Caco-2 (cell line): ENCODE measurements around the gene NCLN. TPM values are rescaled to one million over a fixed set of nuclear protein-coding genes. Genes with fewer than 3 reads are reported as not detected.
A peak's percentile ranks its signal among the peaks of the same experiment; 100 is the strongest.

Source experiments
- BruUV-seq: library from RNA; stranded (reverse); fragments of 400-500 nt; replicated peaks from 2 replicates; lab custom pipeline; 2021; lab: Mats Ljungman, UMichigan
- CTCF ChIA-PET: fragments of 300-600 bp; sonication (Branson Sonifier 250); formaldehyde crosslinking; loops from one replicate; lab custom pipeline; 2022; ENCODE audit warnings: antibody characterized with exemption; lab: Charles Lee
- POLR2A ChIA-PET: fragments of 300-600 bp; sonication (Branson Sonifier 250); formaldehyde crosslinking; loops from one replicate; lab custom pipeline; 2022; ENCODE audit warnings: antibody characterized with exemption; lab: Charles Lee
- DNase-seq, 2 experiments: peaks; one replicate each; pipeline versions ENCODE4 v3.0.0 to v3.0.0-alpha.2; 2020 to 2022
- H3K27me3 ChIP-seq: replicated peaks from 2 replicates; pipeline ENCODE4 v1.6.0; 2011; ENCODE audit warnings: low read length; ENCODE audit not compliant: control insufficient read depth, insufficient read depth
- H3K36me3 ChIP-seq: 2 replicates; pipeline ENCODE4 v1.5.1; 2011; ENCODE audit warnings: low read length; ENCODE audit not compliant: control insufficient read depth, insufficient read depth
- H3K4me1 ChIP-seq: fragments of 250-450 bp; sonication (Bioruptor Pico); 2 replicates; pipeline ENCODE4 v1.5.1; 2020; ENCODE audit warnings: mild to moderate bottlenecking
- H3K4me3 ChIP-seq: 2 replicates; pipeline ENCODE4 v1.5.1; 2011; ENCODE audit warnings: low read depth, mild to moderate bottlenecking, control low read depth, low read length
- H3K9me3 ChIP-seq: fragments of 250-450 bp; sonication (Bioruptor Pico); 2 replicates; pipeline ENCODE4 v1.5.1; 2020; ENCODE audit warnings: mild to moderate bottlenecking, moderate library complexity
- H3K27ac Mint-ChIP-seq: one replicate; pipeline ENCODE4 v1.8.0; 2022; ENCODE audit warnings: mixed read lengths; ENCODE audit not compliant: unreplicated experiment
- H3K27me3 Mint-ChIP-seq: one replicate; pipeline ENCODE4 v1.8.0; 2022; ENCODE audit warnings: mixed read lengths; ENCODE audit not compliant: insufficient read depth, unreplicated experiment
- H3K36me3 Mint-ChIP-seq: one replicate; pipeline ENCODE4 v1.8.0; 2022; ENCODE audit warnings: mild to moderate bottlenecking, mixed read lengths; ENCODE audit not compliant: insufficient read depth, unreplicated experiment
- H3K4me1 Mint-ChIP-seq: one replicate; pipeline ENCODE4 v1.8.0; 2022; ENCODE audit warnings: low read depth, mixed read lengths; ENCODE audit not compliant: unreplicated experiment
- H3K4me3 Mint-ChIP-seq: one replicate; pipeline ENCODE4 v1.8.0; 2022; ENCODE audit warnings: mild to moderate bottlenecking, moderate library complexity, mixed read lengths; ENCODE audit not compliant: unreplicated experiment
- H3K9me3 Mint-ChIP-seq: one replicate; pipeline ENCODE4 v1.8.0; 2022; ENCODE audit warnings: mixed read lengths; ENCODE audit not compliant: unreplicated experiment
- CTCF ChIP-seq, 2 experiments: fragments of 200-600 bp in 1 of 2; IDR thresholded peaks; 1 replicate in 1 of 2; 2 replicates in 1 of 2; pipeline versions ENCODE4 v1.5.1 to v1.8.0; 2011 to 2022; ENCODE audit warnings: antibody characterized with exemption in 1 of 2, control low read depth in 1 of 2, inconsistent platforms in 1 of 2, low read depth in 1 of 2, low read length in 1 of 2, mild to moderate bottlenecking in 1 of 2, moderate library complexity in 1 of 2; ENCODE audit not compliant: insufficient read depth in 1 of 2, severe bottlenecking in 1 of 2, unreplicated experiment in 1 of 2
- intact Hi-C: fragments of 100-400 bp; cut with micrococcal nuclease; formaldehyde crosslinking; loops from one replicate; pipeline ENCODE4 v1.10.0; 2022; ENCODE audit not compliant: unreplicated experiment
- total RNA-seq: library from RNA; stranded (reverse); gene quantifications from 2 replicates; pipeline ENCODE4 v1.2.3, GENCODE V29; 2022

The NCLN gene
- total RNA-seq, 1 experiment from 2014 or later = 87.3 TPM

- intact Hi-C loops = no loop called here
- H3K4me1 ChIP-seq = no peaks in the 10 kb centered on the region; the same call in 1 of the 2 replicates
- H3K4me3 ChIP-seq = no peak overlapping the region
- BruUV-seq = no TSS peak
- H3K27me3 ChIP-seq = no peaks in the 10 kb centered on the region
- POLR2A ChIA-PET = interaction anchor here (0.5 kb wide), 1 partner anchor 10 kb away, joined by 9 read pairs; no protein-coding TSS in a partner anchor
- Mint-ChIP-seq H3K27me3 (no peaks in the 10 kb centered on the region), H3K4me1 (peaks cover 8% of the 10 kb centered on the region), H3K27ac (no peak overlapping the region), H3K4me3 (no peak overlapping the region), H3K36me3 (peaks cover 21% of the 10 kb centered on the region), H3K9me3 (no peaks in the 10 kb centered on the region)
- no peaks in the 10 kb centered on the region for H3K36me3 ChIP-seq
- H3K9me3 ChIP-seq = no peaks in the 10 kb centered on the region
- no peak for TF ChIP-seq CTCF (IDR thresholded peaks at IDR 0.05; ENCODE audit: insufficient read depth in 1 of 2, low read depth in 1 of 2, low read length in 1 of 2, severe bottlenecking in 1 of 2, unreplicated experiment in 1 of 2)
- no peak for DNase-seq
- CTCF ChIA-PET = no interaction called here
Observed at GRCh38 chr19:3192684-3193083, 7.0 kb downstream of the NCLN start.

DNA sequence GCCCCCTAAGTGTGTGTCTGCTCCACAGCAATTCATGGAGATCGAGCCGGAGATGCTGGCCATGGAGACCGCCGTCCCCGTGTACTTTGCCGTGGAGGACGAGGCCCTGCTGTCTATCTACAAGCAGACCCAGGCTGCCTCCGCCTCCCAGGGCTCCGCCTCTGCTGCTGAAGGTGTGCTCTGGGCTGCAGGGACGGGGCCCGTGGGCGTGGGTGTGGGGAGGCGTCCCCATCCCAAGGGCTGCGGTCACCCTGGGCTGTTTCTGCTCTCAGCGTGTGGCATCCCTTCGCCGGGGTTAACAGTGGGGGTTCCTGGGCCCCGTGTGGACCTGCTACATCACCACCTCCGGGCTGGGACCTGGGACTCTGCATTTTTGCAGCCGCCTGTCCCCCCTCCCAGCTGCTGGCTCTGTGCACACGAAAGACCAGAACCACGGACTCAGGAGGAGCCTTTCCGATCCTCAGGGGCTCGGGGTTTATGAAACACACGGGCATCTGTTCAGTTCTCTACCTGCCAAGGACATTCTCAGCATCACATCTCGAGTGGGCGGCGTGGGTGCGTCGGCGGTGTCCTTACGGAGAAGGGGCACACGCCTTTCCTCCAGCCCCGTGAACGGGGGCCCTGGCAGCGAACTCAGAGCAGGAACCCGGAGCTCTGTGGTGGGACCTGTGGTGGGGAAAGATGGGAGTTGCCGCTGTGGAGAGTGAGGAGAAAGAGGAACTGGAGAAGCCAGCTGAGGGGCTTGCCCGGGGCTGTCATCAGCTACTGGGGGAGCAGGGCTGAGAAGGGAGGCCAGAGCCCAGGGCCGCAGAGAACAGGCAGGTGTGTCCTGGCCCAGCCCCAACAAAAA, 7.8 kb downstream of the NCLN start:
- CTCF ChIA-PET = no interaction called here
- no peaks in the 10 kb centered on the region for H3K9me3 ChIP-seq
- intact Hi-C loops = no loop called here
- no peaks in the 10 kb centered on the region for H3K36me3 ChIP-seq
- POLR2A ChIA-PET = no interaction called here
- Mint-ChIP-seq H3K27me3 (no peaks in the 10 kb centered on the region), H3K4me3 (no peak overlapping the region), H3K9me3 (no peaks in the 10 kb centered on the region), H3K36me3 (peaks cover 22% of the 10 kb centered on the region), H3K27ac (no peak overlapping the region), H3K4me1 (peaks cover 3% of the 10 kb centered on the region)
- no peaks in the 10 kb centered on the region for H3K4me1 ChIP-seq
- BruUV-seq = TSS peak; percentile 6
- TF ChIP-seq CTCF (IDR thresholded peaks at IDR 0.05; ENCODE audit: insufficient read depth in 1 of 2, low read depth in 1 of 2, low read length in 1 of 2, severe bottlenecking in 1 of 2, unreplicated experiment in 1 of 2) = no peak
- H3K27me3 ChIP-seq = no peaks in the 10 kb centered on the region
- no peak overlapping the region for H3K4me3 ChIP-seq
- DNase-seq = no peak

GRCh38 chr19:3194106-3195087, 8.7 kb downstream of the NCLN start:
- no peaks in the 10 kb centered on the region for H3K9me3 ChIP-seq
- intact Hi-C loops = no loop called here
- ChIA-PET CTCF (no interaction called here), POLR2A (no interaction called here)
- no peak for TF ChIP-seq CTCF (IDR thresholded peaks at IDR 0.05; ENCODE audit: insufficient read depth in 1 of 2, low read depth in 1 of 2, low read length in 1 of 2, severe bottlenecking in 1 of 2, unreplicated experiment in 1 of 2)
- H3K4me3 ChIP-seq = no peak overlapping the region
- Mint-ChIP-seq H3K4me1 (no peaks in the 10 kb centered on the region), H3K9me3 (no peaks in the 10 kb centered on the region), H3K36me3 (peaks cover 16% of the 10 kb centered on the region), H3K27me3 (no peaks in the 10 kb centered on the region), H3K4me3 (no peak overlapping the region), H3K27ac (no peak overlapping the region)
- H3K27me3 ChIP-seq = no peaks in the 10 kb centered on the region
- H3K4me1 ChIP-seq = no peaks in the 10 kb centered on the region
- no peak for DNase-seq
- H3K36me3 ChIP-seq = no peaks in the 10 kb centered on the region
- BruUV-seq = no TSS peak
